K562 (cell line): ENCODE measurements around the gene MYO18A. TPM values are rescaled to one million over a fixed set of nuclear protein-coding genes. Genes with fewer than 3 reads are reported as not detected.

Experiments
- C11orf30 ChIP-seq: fragments of 450-650 bp; IDR thresholded peaks from 2 replicates; pipeline ENCODE4 v1.6.1; 2016; ENCODE audit warnings: low read depth, mild to moderate bottlenecking
- CTCF ChIP-seq, 3 experiments: IDR thresholded peaks in 2 of 3; conservative IDR thresholded peaks in 1 of 3; 2 replicates each; pipeline ENCODE4 v1.5.1; 2011 to 2012; ENCODE audit warnings: low read length in 3 of 3, mild to moderate bottlenecking in 3 of 3, control low read depth in 2 of 3, improper control_type of control experiment in 1 of 3, inconsistent platforms in 1 of 3, low read depth in 1 of 3, mixed read lengths in 1 of 3, moderate library complexity in 1 of 3; ENCODE audit not compliant: insufficient read depth in 2 of 3
- DEAF1 ChIP-seq: fragments of 450-650 bp; formaldehyde crosslinking; IDR thresholded peaks from 2 replicates; pipeline ENCODE4 v1.4.0; 2020; ENCODE audit warnings: mild to moderate bottlenecking, moderate library complexity
- GATAD2B ChIP-seq: fragments of 450-650 bp; IDR thresholded peaks from 2 replicates; pipeline ENCODE4 v1.6.1; 2017; ENCODE audit warnings: mild to moderate bottlenecking, borderline replicate concordance
- HMG20B ChIP-seq: fragments of 250-450 bp; sonication (Bioruptor Pico); IDR thresholded peaks from 2 replicates; pipeline ENCODE4 v1.5.0; 2021; ENCODE audit warnings: mild to moderate bottlenecking
- ILF3 ChIP-seq: fragments of 450-650 bp; IDR thresholded peaks from 2 replicates; pipeline ENCODE4 v1.6.1; 2018; ENCODE audit warnings: antibody characterized with exemption, mild to moderate bottlenecking, moderate library complexity, borderline replicate concordance
- KDM2B ChIP-seq: fragments of 250-450 bp; sonication (Bioruptor Pico); IDR thresholded peaks from 2 replicates; pipeline ENCODE4 v1.8.0; 2021; ENCODE audit warnings: mild to moderate bottlenecking, moderate library complexity
- NONO ChIP-seq, 2 experiments: fragments of 200-400 bp in 1 of 2; fragments of 450-650 bp in 1 of 2; formaldehyde crosslinking in 1 of 2; IDR thresholded peaks; 2 replicates each; pipeline ENCODE4 v1.6.1; 2017; ENCODE audit warnings: low read depth in 2 of 2, mild to moderate bottlenecking in 2 of 2, moderate library complexity in 2 of 2, low read length in 1 of 2
- NR1H2 ChIP-seq: sonication (generic); formaldehyde crosslinking; IDR thresholded peaks from 2 replicates; pipeline ENCODE4 v1.4.0; 2020; ENCODE audit warnings: mild to moderate bottlenecking, missing genetic modification reagents
- NR4A1 ChIP-seq, 2 experiments: fragments of 250-450 bp in 1 of 2; fragments of 450-650 bp in 1 of 2; sonication (Bioruptor Pico) in 1 of 2; IDR thresholded peaks; 2 replicates each; pipeline versions ENCODE4 v1.4.0 to v1.6.1; 2016 to 2020; ENCODE audit warnings: mild to moderate bottlenecking in 2 of 2, missing compliant biosample characterization in 1 of 2, missing genetic modification characterization in 1 of 2, moderate library complexity in 1 of 2
- POLR2G ChIP-seq: fragments of 200-400 bp; formaldehyde crosslinking; IDR thresholded peaks from 2 replicates; pipeline ENCODE4 v1.6.1; 2017; ENCODE audit warnings: low read depth, mild to moderate bottlenecking, antibody characterized with exemption, low read length, moderate library complexity
- RAD21 ChIP-seq, 2 experiments: fragments of 250-450 bp in 1 of 2; fragments of 450-650 bp in 1 of 2; sonication (Bioruptor Pico) in 1 of 2; formaldehyde crosslinking in 1 of 2; IDR thresholded peaks in 1 of 2; conservative IDR thresholded peaks in 1 of 2; 2 replicates each; pipeline versions ENCODE4 v1.4.0 to v1.8.0; 2020 to 2022; ENCODE audit warnings: mild to moderate bottlenecking in 2 of 2, moderate library complexity in 1 of 2
- RREB1 ChIP-seq: fragments of 250-450 bp; sonication (Bioruptor Pico); IDR thresholded peaks from 2 replicates; pipeline ENCODE4 v1.4.0; 2020
- SMC3 ChIP-seq: conservative IDR thresholded peaks from 2 replicates; pipeline ENCODE4 v1.6.1; 2011; ENCODE audit warnings: low read depth, low read length, improper control_type of control experiment; ENCODE audit not compliant: insufficient read depth
- TARDBP ChIP-seq: fragments of 450-650 bp; IDR thresholded peaks from 2 replicates; pipeline ENCODE4 v1.6.1; 2016
- XRCC5 ChIP-seq: fragments of 200-400 bp; formaldehyde crosslinking; IDR thresholded peaks from 2 replicates; pipeline ENCODE4 v1.6.1; 2017; ENCODE audit warnings: low read depth, mild to moderate bottlenecking, low read length
- ZFX ChIP-seq: sonication (generic); formaldehyde crosslinking; IDR thresholded peaks from 2 replicates; pipeline ENCODE4 v1.8.0; 2022; ENCODE audit warnings: mild to moderate bottlenecking, missing genetic modification reagents, moderate library complexity
- ZNF24 ChIP-seq: fragments of 450-650 bp; IDR thresholded peaks from 2 replicates; pipeline ENCODE4 v1.6.1; 2016
- polyA plus RNA-seq, 8 experiments: library from polyadenylated mRNA; depleted of rRNA in 4 of 8; stranded (reverse) in 5 of 8; unstranded in 3 of 8; fragments of >200 nt; fragmentation: Nextera tagmentation in 2 of 8; fragmentation: Illumina TruSeq in 1 of 8; extraction: Ambion mirVana in 2 of 8; extraction: Trizol in 1 of 8; gene quantifications; 2 replicates each; pipeline versions ENCODE4 v1.2.1 to v1.2.3, GENCODE V29; 2011 to 2014; ENCODE audit warnings: inconsistent platforms in 1 of 8, missing spikeins in 1 of 8
- total RNA-seq, 7 experiments: library from RNA; depleted of rRNA in 6 of 7; stranded (reverse); fragments of >200 nt in 6 of 7; fragmentation: Illumina TruSeq in 2 of 7; extraction: Trizol in 2 of 7; gene quantifications; 2 replicates each; pipeline versions ENCODE4 v1.2.1 to v1.2.3, GENCODE V29; 2011 to 2021; ENCODE audit warnings: low replicate concordance in 1 of 7

MYO18A gene
- total and polyA plus RNA-seq, 9 of the 15 experiments (the other 6 are each of a cell fraction or from before 2014, with no cell fraction given) = 2.5 to 65.4 (median 17.1) TPM

- TF ChIP-seq DEAF1 (CRISPR knock-in tag) (peak; percentile 45; the same call in 1 of the 2 replicates), CTCF (IDR thresholded peaks at IDR 0.05 in 2 of 3, conservative IDR thresholded peaks at IDR 0.05 in 1 of 3; ENCODE audit: insufficient read depth in 2 of 3, low read depth in 1 of 3, low read length in 3 of 3) (peak; percentile 87 to 99 (median 98)), ILF3 (no peak), TARDBP (peak; percentile 23; the same call in 1 of the 2 replicates), POLR2G (peak; percentile 79), XRCC5 (0 out of 2 replicates have a peak, but pooled peaks have one; percentile 71), ZFX (CRISPR knock-in tag) (peak; percentile 75), NR1H2 (CRISPR knock-in tag) (no peak), NR4A1 (CRISPR knock-in tag; IDR thresholded peaks at IDR 0.05) (no peak), NR4A1 (tag; IDR thresholded peaks at IDR 0.05) (no peak), KDM2B (peak; percentile 50; the same call in 1 of the 2 replicates), NONO (IDR thresholded peaks at IDR 0.05; ENCODE audit: low read depth in 2 of 2, low read length in 1 of 2) (peak; percentile 37 to 79; a peak in 2 of 4 replicates), ZNF24 (peak; percentile 63; the same call in 1 of the 2 replicates), HMG20B (CRISPR knock-in tag) (no peak), C11orf30 (no peak), RAD21 (CRISPR knock-in tag; conservative IDR thresholded peaks at IDR 0.05 in 1 of 2, IDR thresholded peaks at IDR 0.05 in 1 of 2) (peak; percentile 80 to 92), SMC3 (peak; percentile 71), RREB1 (CRISPR knock-in tag) (0 out of 2 replicates have a peak, but pooled peaks have one; percentile 51), GATAD2B (peak; percentile 93)
These were observed at the start of gene MYO18A (continued) for GRCh38 chr17:29180034-29180787.
